HepG2 (cell line): ENCODE data around the gene GLYR1. TPM values are rescaled to one million over a fixed set of nuclear protein-coding genes. Genes with fewer than 3 reads are reported as not detected.

Source experiments
- ATAC-seq: fragments of 200-7000 bp; cut with Tn5 transposase; 3 replicates; pipeline ENCODE4 v1.9.1; 2020; ENCODE audit warnings: mild to moderate bottlenecking, moderate library complexity
- BruUV-seq: library from RNA; stranded (reverse); fragments of 400-500 nt; replicated peaks from 2 replicates; lab custom pipeline; 2021; lab: Mats Ljungman, UMichigan
- CTCF ChIA-PET: fragments of 300-600 bp; formaldehyde crosslinking; extraction: SDS; loops from one replicate; lab custom pipeline; 2021; ENCODE audit warnings: low total read pairs, inconsistent platforms, low intra/inter-chr PET ratio; lab: Yijun Ruan, JAX
- POLR2A ChIA-PET: fragments of 350-600 bp; sonication (Branson Sonifier 250); formaldehyde crosslinking; loops from one replicate; lab custom pipeline; 2020; ENCODE audit warnings: antibody characterized with exemption, inconsistent platforms; lab: Yijun Ruan, JAX
- DNase-seq: peaks from one replicate; pipeline ENCODE4 v3.0.0-alpha.2; 2015; ENCODE audit warnings: low spot score
- FAIRE-seq: peaks from 3 replicates; lab custom pipeline; 2011; peaks lifted over from hg19 to GRCh38; lab: Jason Lieb, UNC
- H2AFZ ChIP-seq: one replicate; pipeline ENCODE4 v1.6.1; 2011; ENCODE audit warnings: low read length, inconsistent platforms
- H3K27ac ChIP-seq: fragments of 300-600 bp; 3 replicates; pipeline ENCODE4 v1.8.0; 2011; ENCODE audit warnings: mixed run types, mild to moderate bottlenecking, mixed read lengths, low read length, inconsistent platforms; ENCODE audit not compliant: insufficient read depth; ENCODE audit errors: extremely low read length
- H3K27me3 ChIP-seq, 2 experiments: fragments of 200-600 bp in 1 of 2; 2 replicates in 1 of 2; 3 replicates in 1 of 2; pipeline versions ENCODE4 v1.6.0 to v1.8.0; 2011; ENCODE audit warnings: low read length in 2 of 2, mild to moderate bottlenecking in 2 of 2, moderate library complexity in 2 of 2, inconsistent platforms in 1 of 2; ENCODE audit not compliant: insufficient read depth in 2 of 2, control insufficient read depth in 1 of 2
- H3K36me3 ChIP-seq, 2 experiments: fragments of 200-600 bp in 1 of 2; replicated peaks in 1 of 2; 2 replicates in 1 of 2; 3 replicates in 1 of 2; pipeline versions ENCODE4 v1.5.1 to v1.8.0; 2011; ENCODE audit warnings: low read length in 2 of 2, inconsistent platforms in 1 of 2; ENCODE audit not compliant: insufficient read depth in 2 of 2, control insufficient read depth in 1 of 2
- H3K4me1 ChIP-seq: 2 replicates; pipeline ENCODE4 v1.5.1; 2012; ENCODE audit warnings: low read length, inconsistent platforms; ENCODE audit not compliant: insufficient read depth
- H3K4me2 ChIP-seq: 2 replicates; pipeline ENCODE4 v1.6.0; 2011; ENCODE audit warnings: low read depth, low read length, inconsistent platforms
- H3K4me3 ChIP-seq, 3 experiments: fragments of 200-600 bp in 1 of 3; sonication (generic), shearing (Covaris generic) in 1 of 3; replicated peaks in 1 of 3; 2 replicates each; pipeline ENCODE4 v1.5.1; 2011 to 2016; ENCODE audit warnings: low read length in 3 of 3, inconsistent platforms in 2 of 3, low read depth in 2 of 3, mild to moderate bottlenecking in 2 of 3, control low read depth in 1 of 3, mixed read lengths in 1 of 3; ENCODE audit not compliant: insufficient read depth in 1 of 3
- H3K79me2 ChIP-seq: one replicate; pipeline ENCODE4 v1.6.1; 2011; ENCODE audit warnings: low read length, inconsistent platforms; ENCODE audit not compliant: insufficient read depth
- H3K9ac ChIP-seq: 2 replicates; pipeline ENCODE4 v1.6.0; 2011; ENCODE audit warnings: mild to moderate bottlenecking, low read depth, low read length, inconsistent platforms; ENCODE audit not compliant: insufficient read depth
- H3K9me3 ChIP-seq: 2 replicates; pipeline ENCODE4 v1.5.1; 2012; ENCODE audit warnings: mild to moderate bottlenecking, low read length
- H4K20me1 ChIP-seq: 2 replicates; pipeline ENCODE4 v1.6.0; 2011; ENCODE audit warnings: inconsistent platforms, mild to moderate bottlenecking, low read length, moderate library complexity; ENCODE audit not compliant: insufficient read depth
- AGO2 ChIP-seq: fragments of 200-400 bp; formaldehyde crosslinking; optimal IDR thresholded peaks from 2 replicates; pipeline ENCODE3; 2017; ENCODE audit warnings: mild to moderate bottlenecking, low read depth, low read length, moderate library complexity
- ARNT ChIP-seq: fragments of 450-650 bp; IDR thresholded peaks from 2 replicates; pipeline ENCODE4 v1.6.1; 2017
- ETV5 ChIP-seq: IDR thresholded peaks from 2 replicates; pipeline ENCODE4 v1.6.1; 2018; ENCODE audit warnings: missing biosample characterization, missing genetic modification reagents, inconsistent platforms, borderline replicate concordance
- HOXA3 ChIP-seq: sonication (generic); formaldehyde crosslinking; IDR thresholded peaks from 2 replicates; pipeline ENCODE4 v1.5.0; 2020; ENCODE audit warnings: missing genetic modification reagents
- MTF1 ChIP-seq: sonication (generic); formaldehyde crosslinking; IDR thresholded peaks from 2 replicates; pipeline ENCODE4 v1.5.0; 2020; ENCODE audit warnings: missing genetic modification reagents
- PRPF4 ChIP-seq: fragments of 200-400 bp; formaldehyde crosslinking; IDR thresholded peaks from 2 replicates; pipeline ENCODE4 v1.6.1; 2016; ENCODE audit warnings: low read length, low read depth; ENCODE audit not compliant: poor library complexity, severe bottlenecking
- RAD51 ChIP-seq: fragments of 450-650 bp; IDR thresholded peaks from 2 replicates; pipeline ENCODE4 v1.6.1; 2016; ENCODE audit warnings: borderline replicate concordance
- RFX3 ChIP-seq: IDR thresholded peaks from 2 replicates; pipeline ENCODE4 v1.6.1; 2016; ENCODE audit warnings: missing biosample characterization, missing genetic modification reagents
- RFX5 ChIP-seq: IDR thresholded peaks from 2 replicates; pipeline ENCODE4 v1.6.1; 2011; ENCODE audit warnings: low read depth, low read length, improper control_type of control experiment
- SALL1 ChIP-seq: sonication (generic); formaldehyde crosslinking; IDR thresholded peaks from 2 replicates; pipeline ENCODE4 v1.8.0; 2022; ENCODE audit warnings: mild to moderate bottlenecking, missing genetic modification reagents
- ZNF143 ChIP-seq: sonication (generic); formaldehyde crosslinking; IDR thresholded peaks from 2 replicates; pipeline ENCODE4 v1.4.0; 2020; ENCODE audit warnings: missing genetic modification reagents
- ZNF605 ChIP-seq: sonication (generic); formaldehyde crosslinking; IDR thresholded peaks from 2 replicates; pipeline ENCODE4 v1.8.0; 2022; ENCODE audit warnings: mild to moderate bottlenecking, missing genetic modification reagents
- ZNF660 ChIP-seq: sonication (generic); formaldehyde crosslinking; IDR thresholded peaks from 2 replicates; pipeline ENCODE4 v1.5.1; 2020; ENCODE audit warnings: mild to moderate bottlenecking, low read depth, missing genetic modification reagents, borderline replicate concordance
- ZSCAN29 ChIP-seq: sonication (generic); formaldehyde crosslinking; conservative IDR thresholded peaks from 2 replicates; pipeline ENCODE4 v1.4.0; 2020; ENCODE audit warnings: mild to moderate bottlenecking, missing genetic modification reagents
- WGBS: methylation state at CpG from one replicate; pipeline ENCODE4 v1.1.6; 2017; ENCODE audit warnings: low lambda C conversion rate; 5-methylcytosine and 5-hydroxymethylcytosine counted together
- in situ Hi-C: cut with HindIII; loops from 2 replicates; pipeline ENCODE4 v1.10.0; 2017; ENCODE audit warnings: low pct_unique_long_range_greater_than_20kb; ENCODE audit not compliant: extremely low pct_ligation_motif_present
- intact Hi-C: fragments of 100-400 bp; cut with micrococcal nuclease; formaldehyde crosslinking; loops from one replicate; pipeline ENCODE4 v1.10.0; 2022; ENCODE audit not compliant: unreplicated experiment
- polyA plus RNA-seq, 8 experiments: library from polyadenylated mRNA; depleted of rRNA in 3 of 8; stranded (reverse) in 7 of 8; unstranded in 1 of 8; fragments of >200 nt; fragmentation: Illumina TruSeq in 4 of 8; extraction: Trizol in 4 of 8; gene quantifications; 2 replicates each; pipeline versions ENCODE4 v1.2.1 to v1.2.3, GENCODE V29; 2011 to 2016; ENCODE audit warnings: low read depth in 4 of 8, missing spikeins in 1 of 8, mixed read lengths in 1 of 8; ENCODE audit not compliant: insufficient read depth in 1 of 8
- total RNA-seq, 5 experiments: library from RNA; depleted of rRNA; stranded (reverse); fragments of >200 nt; fragmentation: Illumina TruSeq; extraction: Trizol; gene quantifications; 2 replicates each; pipeline ENCODE4 v1.2.3, GENCODE V29; 2016; ENCODE audit warnings: low read depth in 1 of 5
- TF ChIP-seq, protein P1 (sequence below): IDR thresholded peaks from 2 replicates; pipeline ENCODE4 v1.6.1; 2018; ENCODE audit warnings: missing genetic modification reagents
- TF ChIP-seq, protein P2 (sequence below): IDR thresholded peaks from 2 replicates; pipeline ENCODE4 v1.4.0; 2020; ENCODE audit warnings: mild to moderate bottlenecking, missing genetic modification reagents

GLYR1 gene
- total and polyA plus RNA-seq, 2 of the 13 experiments (the other 11 are each of a cell fraction or from before 2014, with no cell fraction given): 28.3 to 48.7 TPM

DNA sequence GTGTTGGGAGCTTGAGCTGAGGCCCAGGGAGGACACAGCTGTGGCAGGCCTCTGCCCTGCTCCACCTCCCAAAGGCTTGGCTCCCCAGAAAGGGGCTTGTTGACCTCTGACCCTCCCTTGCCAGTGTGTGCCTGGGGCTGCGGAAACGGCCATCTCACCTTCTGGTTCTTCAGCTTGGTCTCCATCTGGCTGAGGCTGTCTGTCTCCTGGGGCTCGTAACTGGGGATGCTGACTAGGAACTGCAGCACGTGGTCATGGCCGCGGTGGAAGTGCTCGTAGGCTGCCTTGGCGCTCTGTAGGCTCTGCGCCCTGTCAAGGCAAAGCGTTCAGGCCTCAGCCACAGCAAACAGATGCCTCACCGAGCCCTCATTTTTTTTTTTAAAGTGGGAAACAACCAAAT, 42.9 kb upstream of the GLYR1 start:
- DNase-seq: no peak
- no peak overlapping the region for H3K4me2 ChIP-seq
- no peak overlapping the region for H3K9ac ChIP-seq
- H2AFZ ChIP-seq: no peak overlapping the region
- peaks cover 3 to 20% of the 10 kb centered on the region in 2 experiments; a peak in 3 of 5 replicates for H3K36me3 ChIP-seq
- no peak for TF ChIP-seq RFX5
- TF ChIP-seq SALL1 (CRISPR knock-in tag): no peak
- no peak for TF ChIP-seq PRPF4
- no peak for TF ChIP-seq ZNF143 (CRISPR knock-in tag)
- TF ChIP-seq AGO2: peak; percentile 2
- TF ChIP-seq HOXA3 (CRISPR knock-in tag): no peak
- TF ChIP-seq ZSCAN29: no peak
- WGBS: 93% methylated on average over 9 of the region's 11 CpGs
- POLR2A ChIA-PET: no interaction called here
- ATAC-seq: no peak
- H3K4me1 ChIP-seq: no peaks in the 10 kb centered on the region
- no peaks in the 10 kb centered on the region for H3K79me2 ChIP-seq
- no peaks in the 10 kb centered on the region for H3K9me3 ChIP-seq
- no TSS peak for BruUV-seq
- H3K27ac ChIP-seq: no peak overlapping the region
- H4K20me1 ChIP-seq: no peaks in the 10 kb centered on the region
- intact Hi-C loops (no loop called here), in situ Hi-C loops (no loop called here)
- H3K27me3 ChIP-seq: no peaks in the 10 kb centered on the region
- FAIRE-seq: no peak
- CTCF ChIA-PET: no interaction called here
- H3K4me3 ChIP-seq: no peak overlapping the region

DNA sequence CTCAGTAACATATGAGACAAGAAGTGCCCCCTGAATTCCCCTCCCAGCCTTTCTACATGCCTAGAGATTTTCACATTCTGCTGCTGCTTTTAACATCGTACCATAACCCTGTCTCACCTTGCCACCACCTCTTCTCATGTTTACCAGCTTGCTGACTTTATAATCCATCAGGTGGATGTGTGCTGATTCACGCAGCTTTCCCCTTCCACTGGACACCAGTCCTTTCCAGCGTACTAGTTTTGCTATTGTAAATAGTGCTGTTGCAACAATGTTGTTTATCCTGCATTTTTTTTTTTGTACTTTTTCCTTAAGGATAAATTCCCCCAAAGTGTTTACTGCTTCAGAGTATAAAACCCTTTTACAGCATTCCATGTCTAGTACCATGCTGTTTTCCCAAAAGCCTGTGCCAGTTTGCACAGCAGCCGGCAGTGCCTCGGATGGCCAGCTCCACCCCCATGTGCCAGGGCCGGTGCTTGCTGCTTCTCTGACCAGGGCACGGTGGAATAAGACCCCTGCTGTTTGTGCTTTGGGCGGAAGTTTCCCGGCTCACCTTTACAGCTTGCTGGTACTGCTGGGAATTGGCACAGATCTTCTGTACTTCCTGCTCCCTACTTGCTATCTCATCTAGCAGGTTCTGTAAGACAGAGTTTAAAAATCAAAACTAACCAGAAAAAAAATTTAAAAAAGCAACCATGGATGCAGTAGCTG, 41.5 kb upstream of the GLYR1 start:
- FAIRE-seq (no peak), ATAC-seq (no peak), DNase-seq (no peak)
- peaks cover 4 to 34% of the 10 kb centered on the region in 2 experiments for H3K36me3 ChIP-seq
- in situ Hi-C loops: no loop called here
- no peak overlapping the region for H3K9ac ChIP-seq
- no peaks in the 10 kb centered on the region for H3K4me1 ChIP-seq
- 94% methylated on average over 9 of the region's 9 CpGs for whole genome bisulfite sequencing
- no peaks in the 10 kb centered on the region for H3K9me3 ChIP-seq
- H2AFZ ChIP-seq: no peak overlapping the region
- no peaks in the 10 kb centered on the region for H3K79me2 ChIP-seq
- ChIA-PET CTCF (no interaction called here), POLR2A (no interaction called here)
- no TSS peak for BruUV-seq
- no peaks in the 10 kb centered on the region for H4K20me1 ChIP-seq
- no peak overlapping the region for H3K4me2 ChIP-seq
- H3K27me3 ChIP-seq: no peaks in the 10 kb centered on the region
- H3K27ac ChIP-seq: no peak overlapping the region
- H3K4me3 ChIP-seq: no peak overlapping the region
- intact Hi-C loops: no loop called here
- TF ChIP-seq ARNT (no peak), RAD51 (no peak), ZNF605 (CRISPR knock-in tag) (no peak), MTF1 (CRISPR knock-in tag) (no peak), RFX3 (CRISPR knock-in tag) (no peak), ZNF660 (CRISPR knock-in tag) (no peak), ETV5 (CRISPR knock-in tag) (no peak)
- TF ChIP-seq, protein P1, sequence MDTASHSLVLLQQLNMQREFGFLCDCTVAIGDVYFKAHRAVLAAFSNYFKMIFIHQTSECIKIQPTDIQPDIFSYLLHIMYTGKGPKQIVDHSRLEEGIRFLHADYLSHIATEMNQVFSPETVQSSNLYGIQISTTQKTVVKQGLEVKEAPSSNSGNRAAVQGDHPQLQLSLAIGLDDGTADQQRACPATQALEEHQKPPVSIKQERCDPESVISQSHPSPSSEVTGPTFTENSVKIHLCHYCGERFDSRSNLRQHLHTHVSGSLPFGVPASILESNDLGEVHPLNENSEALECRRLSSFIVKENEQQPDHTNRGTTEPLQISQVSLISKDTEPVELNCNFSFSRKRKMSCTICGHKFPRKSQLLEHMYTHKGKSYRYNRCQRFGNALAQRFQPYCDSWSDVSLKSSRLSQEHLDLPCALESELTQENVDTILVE (CRISPR knock-in tag): no peak
- TF ChIP-seq, protein P2, sequence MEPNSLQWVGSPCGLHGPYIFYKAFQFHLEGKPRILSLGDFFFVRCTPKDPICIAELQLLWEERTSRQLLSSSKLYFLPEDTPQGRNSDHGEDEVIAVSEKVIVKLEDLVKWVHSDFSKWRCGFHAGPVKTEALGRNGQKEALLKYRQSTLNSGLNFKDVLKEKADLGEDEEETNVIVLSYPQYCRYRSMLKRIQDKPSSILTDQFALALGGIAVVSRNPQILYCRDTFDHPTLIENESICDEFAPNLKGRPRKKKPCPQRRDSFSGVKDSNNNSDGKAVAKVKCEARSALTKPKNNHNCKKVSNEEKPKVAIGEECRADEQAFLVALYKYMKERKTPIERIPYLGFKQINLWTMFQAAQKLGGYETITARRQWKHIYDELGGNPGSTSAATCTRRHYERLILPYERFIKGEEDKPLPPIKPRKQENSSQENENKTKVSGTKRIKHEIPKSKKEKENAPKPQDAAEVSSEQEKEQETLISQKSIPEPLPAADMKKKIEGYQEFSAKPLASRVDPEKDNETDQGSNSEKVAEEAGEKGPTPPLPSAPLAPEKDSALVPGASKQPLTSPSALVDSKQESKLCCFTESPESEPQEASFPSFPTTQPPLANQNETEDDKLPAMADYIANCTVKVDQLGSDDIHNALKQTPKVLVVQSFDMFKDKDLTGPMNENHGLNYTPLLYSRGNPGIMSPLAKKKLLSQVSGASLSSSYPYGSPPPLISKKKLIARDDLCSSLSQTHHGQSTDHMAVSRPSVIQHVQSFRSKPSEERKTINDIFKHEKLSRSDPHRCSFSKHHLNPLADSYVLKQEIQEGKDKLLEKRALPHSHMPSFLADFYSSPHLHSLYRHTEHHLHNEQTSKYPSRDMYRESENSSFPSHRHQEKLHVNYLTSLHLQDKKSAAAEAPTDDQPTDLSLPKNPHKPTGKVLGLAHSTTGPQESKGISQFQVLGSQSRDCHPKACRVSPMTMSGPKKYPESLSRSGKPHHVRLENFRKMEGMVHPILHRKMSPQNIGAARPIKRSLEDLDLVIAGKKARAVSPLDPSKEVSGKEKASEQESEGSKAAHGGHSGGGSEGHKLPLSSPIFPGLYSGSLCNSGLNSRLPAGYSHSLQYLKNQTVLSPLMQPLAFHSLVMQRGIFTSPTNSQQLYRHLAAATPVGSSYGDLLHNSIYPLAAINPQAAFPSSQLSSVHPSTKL (CRISPR knock-in tag): no peak
